ENCODE results near the gene MARK1. TPM values are rescaled to one million over a fixed set of nuclear protein-coding genes. Genes with fewer than 3 reads are reported as not detected.

Gene MARK1
- total RNA-seq, 1 donor from 2014 or later, result 13.2 TPM

GRCh38 chr1:220511785-220512184 is 16.2 kb upstream of the MARK1 start:
- Histone ChIP-seq H3K79me2 (ENCODE audit: low read depth) (no peaks in the 10 kb centered on the region), H3K4me2 (no peak overlapping the region), H3K4me1 (peaks cover 18% of the 10 kb centered on the region), H3K4me3 (no peak overlapping the region), H3K36me3 (no peaks in the 10 kb centered on the region), H3K27ac (no peak overlapping the region), H4K20me1 (ENCODE audit: low read depth) (no peaks in the 10 kb centered on the region), H3K9me3 (ENCODE audit: low read depth) (no peaks in the 10 kb centered on the region), H2AFZ (replicated peaks) (no peak overlapping the region), H3K27me3 (no peaks in the 10 kb centered on the region), H3K9ac (no peak overlapping the region), H3F3A (ENCODE audit: low read depth) (no peaks in the 10 kb centered on the region)
- DNase-seq (ENCODE audit: low spot score), result peak; percentile 83
- TF ChIP-seq CTCF (IDR thresholded peaks at IDR 0.05), result peak; percentile 62
- no peak for TF ChIP-seq EZH2 (IDR thresholded peaks at IDR 0.05)
- H3K27ac Mint-ChIP-seq, result no peak overlapping the region
- H3K27me3 Mint-ChIP-seq (ENCODE audit: insufficient read depth, low read depth), result no peaks in the 10 kb centered on the region
- peaks cover 21% of the 10 kb centered on the region for H3K4me1 Mint-ChIP-seq
- H3K36me3 Mint-ChIP-seq, result no peaks in the 10 kb centered on the region
- no peaks in the 10 kb centered on the region for H3K9me3 Mint-ChIP-seq
- no peak overlapping the region for H3K4me3 Mint-ChIP-seq

- TF ChIP-seq EZH2 (IDR thresholded peaks at IDR 0.05) (no peak), EZH2phosphoT487 (IDR thresholded peaks at IDR 0.05) (no peak), CTCF (IDR thresholded peaks at IDR 0.05) (no peak)
- no peak overlapping the region for H3K9ac ChIP-seq
- H3K9me3 ChIP-seq (ENCODE audit: low read depth), result no peaks in the 10 kb centered on the region
- DNase-seq (ENCODE audit: low spot score), result no peak
- H3K9me3 Mint-ChIP-seq, result no peaks in the 10 kb centered on the region
- H3K4me3 Mint-ChIP-seq, result no peak overlapping the region
- H3K27me3 ChIP-seq, result no peaks in the 10 kb centered on the region
- H4K20me1 ChIP-seq (ENCODE audit: low read depth), result no peaks in the 10 kb centered on the region
- no peak overlapping the region for H2AFZ ChIP-seq (replicated peaks)
- H3K27me3 Mint-ChIP-seq (ENCODE audit: insufficient read depth, low read depth), result peaks cover 2% of the 10 kb centered on the region
- H3K27ac ChIP-seq, result no peak overlapping the region
- H3F3A ChIP-seq (ENCODE audit: low read depth), result no peaks in the 10 kb centered on the region
- peaks cover 18% of the 10 kb centered on the region for H3K4me1 ChIP-seq
- H3K4me1 Mint-ChIP-seq, result peaks cover 21% of the 10 kb centered on the region
- no peaks in the 10 kb centered on the region for H3K79me2 ChIP-seq (ENCODE audit: low read depth)
- H3K4me3 ChIP-seq, result no peak overlapping the region
- no peak overlapping the region for H3K4me2 ChIP-seq
- no peaks in the 10 kb centered on the region for H3K36me3 Mint-ChIP-seq
- no peak overlapping the region for H3K27ac Mint-ChIP-seq
- no peaks in the 10 kb centered on the region for H3K36me3 ChIP-seq
These were observed 14.1 kb upstream of the MARK1 start for GRCh38 chr1:220513834-220514233.

- TF ChIP-seq CTCF (IDR thresholded peaks at IDR 0.05) (no peak), EZH2phosphoT487 (IDR thresholded peaks at IDR 0.05) (no peak), EZH2 (IDR thresholded peaks at IDR 0.05) (no peak)
- H3K27me3 Mint-ChIP-seq (ENCODE audit: insufficient read depth, low read depth), result peaks cover 2% of the 10 kb centered on the region
- Histone ChIP-seq H3K27me3 (no peaks in the 10 kb centered on the region), H3K4me3 (no peak overlapping the region), H3F3A (ENCODE audit: low read depth) (no peaks in the 10 kb centered on the region), H3K79me2 (ENCODE audit: low read depth) (no peaks in the 10 kb centered on the region), H3K4me1 (peaks cover 18% of the 10 kb centered on the region), H3K27ac (no peak overlapping the region), H3K4me2 (no peak overlapping the region), H4K20me1 (ENCODE audit: low read depth) (no peaks in the 10 kb centered on the region), H2AFZ (replicated peaks) (no peak overlapping the region), H3K9me3 (ENCODE audit: low read depth) (no peaks in the 10 kb centered on the region), H3K9ac (no peak overlapping the region), H3K36me3 (no peaks in the 10 kb centered on the region)
- H3K9me3 Mint-ChIP-seq, result no peaks in the 10 kb centered on the region
- H3K36me3 Mint-ChIP-seq, result peaks cover 1% of the 10 kb centered on the region
- DNase-seq (ENCODE audit: low spot score), result no peak
- H3K4me3 Mint-ChIP-seq, result no peak overlapping the region
- peaks cover 21% of the 10 kb centered on the region for H3K4me1 Mint-ChIP-seq
- H3K27ac Mint-ChIP-seq, result no peak overlapping the region
These were observed 13.7 kb upstream of the MARK1 start for GRCh38 chr1:220514256-220514655.
